HG02623 (cell line): ENCODE results near the gene GIPR.
"Not testable (repeated sequence)": the region's sequence is repeated elsewhere in the genome, so short reads cannot be mapped to it uniquely, and the experiment has no call there.

ENCODE experiments used
- ATAC-seq: cut with Tn5 transposase; IDR thresholded peaks from one replicate; pipeline ENCODE4 v1.9.1; 2021; ENCODE audit warnings: moderate library complexity; ENCODE audit not compliant: unreplicated experiment

GIPR gene, protein sequence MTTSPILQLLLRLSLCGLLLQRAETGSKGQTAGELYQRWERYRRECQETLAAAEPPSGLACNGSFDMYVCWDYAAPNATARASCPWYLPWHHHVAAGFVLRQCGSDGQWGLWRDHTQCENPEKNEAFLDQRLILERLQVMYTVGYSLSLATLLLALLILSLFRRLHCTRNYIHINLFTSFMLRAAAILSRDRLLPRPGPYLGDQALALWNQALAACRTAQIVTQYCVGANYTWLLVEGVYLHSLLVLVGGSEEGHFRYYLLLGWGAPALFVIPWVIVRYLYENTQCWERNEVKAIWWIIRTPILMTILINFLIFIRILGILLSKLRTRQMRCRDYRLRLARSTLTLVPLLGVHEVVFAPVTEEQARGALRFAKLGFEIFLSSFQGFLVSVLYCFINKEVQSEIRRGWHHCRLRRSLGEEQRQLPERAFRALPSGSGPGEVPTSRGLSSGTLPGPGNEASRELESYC

DNA sequence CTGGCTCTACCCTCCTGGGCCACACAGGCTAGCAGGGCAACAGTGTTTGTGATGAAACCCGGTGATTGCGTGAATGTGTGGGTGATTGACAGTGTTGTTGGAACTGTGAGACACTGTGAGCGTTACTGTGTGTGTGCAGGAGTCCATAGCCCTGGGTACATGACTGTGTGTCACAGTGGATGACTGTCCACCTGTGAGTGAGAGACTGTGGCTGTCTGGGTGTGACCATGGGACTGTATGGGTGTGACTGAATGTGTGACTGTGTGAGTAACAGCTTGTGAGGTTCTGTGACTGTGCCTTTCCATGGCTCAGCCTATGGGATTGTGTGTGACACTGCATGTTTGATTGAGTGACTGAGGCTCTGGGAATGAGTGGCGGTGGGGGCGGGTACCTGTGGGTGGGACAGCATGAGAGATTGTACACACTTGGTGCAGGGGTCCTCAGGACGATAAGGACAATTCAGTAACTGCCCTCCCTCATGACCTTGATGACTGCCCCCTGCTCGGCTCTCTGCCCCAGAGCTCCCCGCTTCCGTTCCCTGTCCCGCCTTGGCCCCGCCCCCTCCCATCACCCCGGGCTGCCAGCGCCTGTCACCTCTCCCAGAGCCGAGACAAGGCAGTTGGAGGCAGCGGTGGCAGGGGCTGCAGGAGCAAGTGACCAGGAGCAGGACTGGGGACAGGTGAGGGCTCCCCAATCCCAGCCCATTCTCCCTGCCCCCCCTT, at the start of gene GIPR:
Gene GIPR (plus strand): TSS at position 602 of the 722 bp plus-strand sequence. CDS start 1,300 bp downstream, outside the sequence.
- no peak for ATAC-seq

DNA sequence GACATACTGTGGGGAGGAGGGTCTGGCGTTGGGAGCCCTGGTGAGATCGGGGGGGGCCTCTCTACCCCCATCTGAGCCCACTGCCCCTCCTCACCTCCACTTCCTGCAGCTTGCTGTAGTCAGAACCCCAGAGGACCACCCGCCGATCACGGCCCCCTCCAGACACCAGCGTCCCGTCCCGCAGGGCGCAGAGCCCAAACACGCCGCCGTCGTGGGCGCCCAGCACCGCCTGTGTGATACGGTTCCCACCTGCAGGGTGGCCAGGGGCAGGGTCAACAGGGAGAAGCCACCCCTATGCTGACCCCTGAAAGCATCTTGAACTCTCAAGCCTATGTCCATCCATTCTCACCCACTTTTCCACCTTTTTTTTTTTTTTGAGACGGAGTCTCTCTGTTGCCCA, 46.6 kb upstream of the GIPR start:
- ATAC-seq, result no peak

DNA sequence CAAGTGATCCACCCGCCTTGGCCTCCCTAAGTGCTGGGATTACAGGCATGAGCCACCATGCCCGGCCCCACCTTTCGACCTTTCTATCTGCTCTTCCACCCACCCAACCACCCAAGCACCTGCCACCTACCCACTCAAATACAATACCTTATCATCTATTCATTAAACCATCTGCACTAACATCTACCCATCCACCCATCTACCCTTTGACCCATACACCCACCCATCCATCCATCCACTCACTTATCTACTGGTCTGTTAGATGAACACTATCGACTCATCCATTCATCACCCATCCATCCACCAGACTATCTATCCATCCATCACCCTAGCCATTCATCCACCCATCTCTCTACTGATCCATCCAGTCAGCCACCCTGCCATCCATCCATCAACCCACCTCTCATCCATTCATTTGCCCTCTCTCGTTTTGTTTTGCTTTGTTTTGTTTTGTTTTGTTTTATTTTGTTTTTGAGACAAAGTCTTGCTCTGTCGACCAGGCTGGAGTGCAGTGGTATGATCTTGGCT, 46.0 kb upstream of the GIPR start:
- no peak for ATAC-seq

DNA sequence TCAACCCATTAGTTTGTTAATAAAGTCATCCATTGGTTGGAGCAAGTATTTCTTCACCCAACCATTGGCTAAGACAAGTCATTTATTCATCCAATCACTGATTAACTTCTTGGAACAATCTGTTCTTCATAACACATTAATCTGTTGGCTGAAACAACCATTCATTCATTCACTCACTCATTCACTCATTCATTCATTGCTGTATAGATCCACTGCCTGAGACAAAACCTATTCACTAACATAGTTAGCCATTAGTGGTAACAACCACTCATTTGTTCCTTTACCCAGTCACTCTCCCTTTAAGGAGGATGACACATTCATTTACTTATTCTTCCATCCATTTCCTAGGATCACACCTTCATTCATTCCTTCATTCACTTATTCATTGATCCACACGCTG, 44.0 kb upstream of the GIPR start:
- ATAC-seq, result no peak

DNA sequence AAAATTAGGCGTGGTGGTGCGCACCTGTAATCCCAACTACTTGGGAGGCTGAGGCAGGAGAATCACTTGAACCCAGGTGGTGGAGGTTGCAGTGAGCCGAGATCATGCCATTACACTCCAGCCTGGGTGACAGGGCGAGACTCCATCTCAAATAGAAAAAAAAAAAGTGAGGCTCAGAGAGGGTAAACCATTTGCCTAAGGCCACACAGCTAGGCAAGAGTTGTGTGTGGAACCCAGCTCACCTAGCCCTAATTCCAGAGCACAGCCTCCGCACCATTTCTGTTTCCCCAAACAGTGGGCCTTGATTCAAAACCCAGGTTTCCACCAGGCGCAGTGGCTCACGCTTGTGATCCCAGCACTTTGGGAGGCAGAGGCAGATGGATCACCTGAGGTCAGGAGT, 39.8 kb upstream of the GIPR start:
- not testable (repeated sequence) for ATAC-seq

DNA sequence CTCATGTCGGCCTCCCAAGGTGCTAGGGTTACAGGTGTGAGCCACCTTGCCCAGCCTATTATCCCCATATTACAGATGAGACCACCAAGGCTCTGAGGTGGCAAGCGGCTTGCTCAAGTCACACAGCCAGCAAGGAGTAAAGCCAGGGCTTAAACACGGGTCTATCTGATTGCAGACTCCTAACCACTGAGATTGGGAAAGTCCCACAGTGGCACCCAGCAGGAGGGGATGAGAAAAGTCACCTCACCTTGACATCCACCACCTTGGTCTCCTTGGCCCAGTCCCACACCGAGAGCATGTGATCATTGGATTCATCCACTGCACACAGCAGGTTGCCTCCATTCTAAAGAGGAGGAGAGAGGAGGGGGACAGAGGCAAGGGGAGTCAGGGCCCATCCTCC, 38.3 kb upstream of the GIPR start:
- ATAC-seq, result no peak

DNA sequence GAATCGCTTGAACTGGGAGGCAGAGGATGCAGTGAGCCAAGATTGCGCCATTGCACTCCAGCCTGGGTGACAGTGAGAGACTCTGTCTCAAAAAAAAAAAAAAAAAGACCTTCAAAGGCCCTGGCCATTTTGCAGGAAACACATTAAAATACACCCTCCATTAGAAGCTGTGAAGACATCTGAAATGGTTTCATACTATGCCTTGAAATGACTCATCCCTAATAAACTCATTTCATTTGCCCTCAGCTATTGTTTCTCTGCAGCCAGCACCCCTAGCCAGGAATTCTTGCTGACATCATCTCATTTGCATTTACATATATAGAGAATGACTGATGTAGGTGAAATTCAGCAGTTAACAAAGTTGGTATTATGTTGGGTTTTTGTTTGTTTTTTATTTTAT, 37.6 kb upstream of the GIPR start:
- ATAC-seq, result no peak

DNA sequence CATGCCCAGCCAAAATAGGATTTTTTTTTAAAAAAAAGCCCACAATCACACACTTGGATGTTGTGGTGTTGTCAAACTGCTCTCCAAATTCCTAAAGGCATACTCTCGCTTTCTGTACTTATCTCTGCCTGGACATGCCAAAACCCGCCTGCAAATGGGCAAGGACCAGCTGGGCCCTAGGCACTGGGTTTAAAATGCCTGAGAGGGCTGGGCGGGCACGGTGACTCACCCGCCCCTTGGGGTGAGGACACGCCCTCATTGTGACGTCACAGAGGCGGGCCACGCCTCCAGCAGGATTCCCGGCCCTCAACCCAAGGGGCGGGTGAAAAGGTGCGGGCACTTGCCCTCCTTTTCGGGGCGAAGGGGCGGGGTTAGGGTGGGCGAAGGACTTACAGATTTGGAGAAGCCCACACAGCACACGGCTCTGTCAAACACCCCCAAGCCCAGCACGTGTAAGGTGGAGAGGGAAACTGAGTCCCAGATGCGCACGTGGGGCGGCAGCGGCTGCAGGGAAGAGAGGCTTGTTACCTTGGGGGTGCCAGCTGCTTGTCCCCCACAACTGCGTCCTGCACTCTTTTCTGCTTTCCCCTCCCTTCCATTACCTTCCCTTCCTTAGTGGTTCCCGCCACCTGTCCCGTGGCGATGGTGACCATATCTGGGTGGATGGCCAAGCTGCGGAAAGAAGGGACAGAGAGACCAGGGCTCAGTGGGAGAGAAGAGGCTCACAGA, 35.4 kb upstream of the GIPR start:
- ATAC-seq, result no peak

DNA sequence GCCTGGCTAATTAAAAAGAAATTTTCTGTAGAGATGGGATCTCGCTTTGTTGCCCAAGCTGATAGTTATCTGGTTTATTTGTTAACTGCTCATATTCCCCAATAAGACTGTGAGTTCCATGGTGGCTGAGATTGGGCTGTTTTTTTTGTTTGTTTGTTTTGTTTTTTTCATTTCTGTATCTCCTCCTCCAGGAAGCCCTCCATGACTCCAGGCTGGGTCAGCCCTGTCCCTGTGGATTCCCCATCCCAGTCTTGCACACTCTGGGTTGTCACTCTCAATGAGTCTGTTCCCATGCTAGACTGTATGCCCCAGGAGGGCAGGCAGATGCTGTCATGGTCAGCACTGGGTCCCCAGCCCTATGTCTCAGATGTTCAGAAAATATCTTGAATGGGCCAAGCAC, 31.7 kb upstream of the GIPR start:
- ATAC-seq, result no peak

DNA sequence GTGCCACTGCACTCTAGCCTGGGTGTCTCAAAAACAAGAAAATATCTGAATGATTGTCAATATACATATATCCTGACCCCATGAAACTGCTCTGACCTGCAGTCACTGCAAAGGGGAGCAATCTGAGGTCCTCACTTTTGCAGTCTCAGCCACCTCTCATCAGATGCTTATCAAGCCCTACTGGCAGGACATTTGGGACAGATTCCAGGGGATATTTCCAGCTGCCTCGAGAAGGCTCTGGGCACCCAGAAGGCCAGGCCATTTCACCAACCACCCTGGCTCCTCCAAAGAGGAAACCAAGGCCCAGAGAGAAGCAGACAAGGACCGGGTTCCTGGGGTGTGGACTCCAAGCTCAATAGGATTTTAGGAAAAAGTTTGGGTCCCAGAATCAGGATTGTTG, 31.1 kb upstream of the GIPR start:
- ATAC-seq, result no peak

DNA sequence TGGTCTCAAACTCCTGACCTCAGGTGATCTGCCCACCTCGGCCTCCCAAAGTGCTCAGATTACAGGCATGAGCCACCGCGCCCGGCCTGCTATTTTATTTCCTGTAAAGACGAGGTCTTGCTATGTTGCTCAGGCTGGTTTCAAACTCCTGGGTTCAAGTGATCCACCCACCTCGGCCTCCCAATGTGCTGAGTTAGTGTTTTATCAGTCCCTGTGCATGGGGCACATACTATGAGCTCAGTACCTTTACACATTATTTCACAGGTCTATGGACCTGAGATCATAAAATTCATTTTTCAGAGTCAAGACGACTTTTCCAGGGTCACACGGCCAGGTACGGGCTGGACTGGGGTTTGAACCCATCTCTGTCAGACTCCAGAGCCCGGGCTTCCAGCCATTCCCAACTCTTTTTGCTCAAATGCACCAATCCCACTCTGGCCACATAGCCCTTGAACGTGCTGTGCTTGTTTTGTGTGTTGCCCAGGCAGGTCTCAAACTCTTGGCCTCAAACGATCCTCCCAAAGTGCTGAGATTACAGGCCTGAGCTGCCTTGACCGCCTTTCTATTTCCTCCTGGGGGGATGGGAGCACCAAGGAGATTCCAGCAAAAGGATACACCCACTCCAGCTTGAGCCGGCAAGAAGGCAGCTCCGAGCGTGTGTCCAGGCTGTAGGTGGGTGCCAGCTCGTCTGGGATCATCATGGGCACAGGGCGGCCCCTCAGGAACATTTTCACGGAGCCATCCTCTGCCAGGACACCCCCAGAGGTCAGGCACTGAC, 29.9 kb upstream of the GIPR start:
- no peak for ATAC-seq

DNA sequence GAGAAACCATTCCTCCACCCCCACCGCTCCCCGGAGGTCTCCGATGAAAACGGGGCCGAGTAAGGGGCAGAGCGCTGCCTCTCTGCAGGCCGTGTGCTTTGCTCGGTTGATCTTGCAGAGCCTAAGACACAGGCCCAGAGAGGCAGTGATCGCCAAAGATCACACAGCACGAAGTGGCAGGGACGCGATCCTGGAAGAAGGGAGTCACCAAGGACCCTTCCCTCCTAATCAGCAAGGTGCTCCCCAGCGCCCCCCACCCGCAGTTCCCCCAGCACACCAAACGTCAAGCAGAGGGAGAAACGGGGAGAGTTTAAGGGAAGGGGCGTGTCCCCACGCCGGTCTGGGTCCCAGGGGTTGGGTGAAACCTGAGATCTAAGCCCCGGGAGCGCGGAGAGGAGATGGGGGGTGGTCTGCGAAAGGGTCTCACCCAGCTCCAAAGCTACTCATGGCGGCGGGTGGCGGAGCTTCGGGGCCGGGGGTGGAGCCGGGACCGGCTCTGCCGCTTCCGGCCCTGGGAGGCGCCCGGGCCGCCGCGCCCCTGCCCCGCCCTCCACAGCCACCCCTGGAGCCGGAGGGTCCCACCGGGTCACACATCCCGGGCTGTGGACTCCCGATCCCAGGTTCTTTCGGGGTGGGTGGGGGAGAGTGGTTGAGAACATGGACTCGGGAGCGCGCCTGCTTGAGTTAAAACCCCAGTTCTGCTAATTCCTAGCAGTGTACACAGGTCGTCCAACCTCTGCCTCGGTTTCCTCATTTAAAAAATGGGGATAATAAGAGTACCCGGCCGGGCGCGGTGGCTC, 28.9 kb upstream of the GIPR start, which contains the start of gene EML2:
Gene EML2 (minus strand): TSS at position 468 of the 800 bp plus-strand sequence. CDS start 21 bp downstream, at position 447.
- ATAC-seq, result no peak

DNA sequence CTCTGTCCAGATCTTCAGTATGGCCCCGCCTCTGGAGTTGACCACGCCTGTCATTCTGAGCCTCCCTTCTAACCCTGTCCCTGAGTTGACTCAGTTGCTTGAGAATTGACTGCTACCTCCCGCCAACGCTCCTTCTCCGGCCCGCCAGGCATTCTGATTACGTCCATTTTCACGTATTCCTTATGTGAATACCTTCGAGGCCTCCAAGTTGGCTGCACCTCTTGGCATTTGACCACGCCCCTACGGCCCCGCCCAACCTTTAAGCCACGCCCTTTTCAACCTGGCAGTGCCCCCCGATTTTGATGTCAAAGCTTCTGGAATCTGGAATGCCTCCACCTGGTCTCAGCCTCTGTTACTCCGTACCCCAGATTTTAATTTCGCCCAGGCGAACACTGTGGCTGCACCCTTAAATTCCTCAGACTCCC, 27.2 kb upstream of the GIPR start:
- ATAC-seq, result no peak

DNA sequence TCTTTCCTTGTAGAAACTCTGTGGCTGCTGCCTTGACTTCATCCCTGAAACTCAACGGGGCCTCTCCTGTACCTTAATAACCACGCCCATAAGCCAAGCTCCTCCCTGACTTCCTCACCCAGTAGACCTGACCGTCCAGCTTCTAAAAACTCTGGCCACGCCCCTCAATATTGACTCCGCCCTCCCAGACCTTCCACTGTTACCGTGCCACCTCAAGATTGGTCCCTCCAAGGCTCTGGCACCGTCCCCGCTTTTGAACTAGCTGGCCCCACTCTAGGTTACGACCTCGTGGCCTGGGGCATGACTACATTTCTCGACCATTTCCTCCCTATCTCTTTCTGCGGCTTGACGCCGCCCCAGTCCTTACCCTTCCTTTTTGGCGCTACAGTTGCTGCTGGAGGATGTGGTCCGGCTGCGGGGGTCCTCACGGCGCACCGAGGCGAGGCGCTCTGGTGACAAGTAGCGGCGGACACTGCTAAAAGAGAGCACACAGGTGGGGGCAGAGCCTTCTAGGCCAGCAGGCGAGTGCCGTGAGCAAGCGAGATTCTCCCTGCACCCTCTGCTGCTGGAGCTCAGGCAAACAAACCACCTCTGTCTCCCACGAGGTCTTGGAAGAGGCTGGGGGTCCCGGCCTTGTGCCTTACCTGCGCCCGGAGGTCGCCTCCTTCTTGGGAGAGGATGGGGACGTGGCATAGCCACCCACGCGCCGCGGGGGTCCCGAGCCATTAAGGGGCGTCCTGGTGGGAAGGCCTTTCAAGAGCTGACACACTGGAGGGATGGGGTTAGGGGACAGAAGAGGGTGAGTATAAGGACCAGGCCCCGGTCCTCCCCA, 26.5 kb upstream of the GIPR start:
- ATAC-seq, result peak; percentile 32

DNA sequence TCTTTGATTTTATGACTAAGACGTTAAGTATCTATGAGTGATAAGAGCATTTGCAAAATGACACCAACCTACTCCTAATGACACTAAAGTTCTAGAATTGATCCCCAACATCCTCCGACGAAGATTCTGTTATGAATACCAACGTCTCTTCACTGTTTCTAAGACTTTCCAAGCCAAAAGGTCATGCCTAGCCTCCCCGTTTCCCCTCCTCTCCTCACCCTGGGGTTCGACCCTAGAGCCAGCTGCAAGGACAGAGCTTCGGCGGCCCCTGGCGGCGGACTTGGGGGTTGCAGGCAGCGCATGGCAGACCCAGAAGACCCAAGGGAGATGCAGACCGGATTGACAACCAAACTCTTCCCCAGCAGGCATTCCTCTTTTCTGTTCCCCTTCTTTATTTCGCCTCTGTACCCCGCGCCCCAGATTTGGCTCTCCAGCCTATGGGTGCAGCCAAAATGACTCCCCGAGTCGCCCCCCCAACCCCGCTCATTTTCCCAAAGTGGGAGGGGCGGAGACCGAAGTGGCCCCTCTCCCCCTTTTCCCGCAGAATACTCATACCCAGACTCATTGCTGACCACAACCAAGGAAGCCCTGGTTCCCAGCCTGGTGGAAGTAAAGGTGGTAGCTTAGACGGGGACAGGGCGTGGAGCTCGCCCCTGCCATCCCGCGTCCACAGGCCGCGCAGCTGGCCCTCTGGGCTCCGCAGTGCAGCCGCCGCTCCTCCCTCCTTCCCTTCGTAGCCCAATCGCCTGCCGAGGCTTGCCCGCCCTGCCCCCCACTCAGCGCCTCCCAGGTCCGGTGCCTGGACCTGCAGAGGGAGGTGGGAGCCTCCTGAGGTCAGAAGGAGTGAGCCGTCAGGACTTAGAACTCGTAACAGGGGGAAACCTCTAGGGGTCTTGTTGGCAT, 24.7 kb upstream of the GIPR start:
- ATAC-seq, result peak; percentile 28

DNA sequence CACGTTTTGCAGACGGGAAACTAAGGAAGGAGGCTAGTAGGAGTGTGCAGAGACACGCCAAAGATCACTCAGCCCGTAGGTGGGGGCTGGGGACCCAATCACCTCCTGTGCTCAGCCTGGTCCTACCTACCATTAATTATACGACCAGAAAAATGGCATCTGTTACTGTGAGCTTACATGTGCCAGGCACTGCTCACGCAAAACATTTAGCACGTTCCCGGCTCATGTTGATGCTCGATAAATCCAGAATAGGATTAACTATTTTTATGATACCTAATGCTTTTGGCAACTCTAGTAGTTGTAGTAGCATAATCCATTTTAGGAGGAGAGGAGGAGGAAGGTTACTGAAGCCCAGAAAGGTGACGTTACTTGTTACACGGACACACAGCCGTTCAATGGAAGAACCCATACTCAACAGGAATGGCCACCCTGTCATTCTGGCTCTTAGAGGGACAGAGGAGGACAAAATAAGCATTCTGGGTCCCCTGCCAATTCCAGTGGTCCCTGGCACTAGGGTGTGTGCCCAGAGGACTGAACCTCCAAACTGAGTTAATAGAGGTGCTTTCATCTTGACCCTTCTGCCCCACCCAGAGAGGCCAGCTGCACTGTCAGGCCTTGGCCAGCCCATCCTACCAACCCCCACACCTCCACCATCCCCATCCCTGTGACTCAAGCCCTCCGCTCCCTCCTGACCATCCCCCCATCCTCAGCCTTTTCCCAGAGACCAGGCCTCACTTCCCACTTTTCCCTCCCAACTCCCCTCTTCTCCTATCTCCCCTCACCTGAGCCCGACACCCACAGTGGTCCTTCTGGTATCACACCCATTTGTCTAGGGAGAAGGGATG, 23.9 kb upstream of the GIPR start:
- ATAC-seq, result no peak
